Daoy (cell line): Measurements from ENCODE around the gene AP3B1. TPM values are rescaled to one million over a fixed set of nuclear protein-coding genes. Genes with fewer than 3 reads are reported as not detected.
"Not testable (repeated sequence)": the region's sequence is repeated elsewhere in the genome, so short reads cannot be mapped to it uniquely, and the experiment has no call there.

Experiments
- DNase-seq: peaks from one replicate; pipeline ENCODE4 v3.0.0-alpha.2; 2015; ENCODE audit warnings: low read depth
- total RNA-seq: library from RNA; depleted of rRNA; stranded (reverse); fragments of >200 nt; shearing (Covaris generic); gene quantifications from 2 replicates; pipeline ENCODE4 v1.2.3, GENCODE V29; 2014

Gene AP3B1
- total RNA-seq, 1 experiment from 2014 or later = 39.0 TPM

DNA sequence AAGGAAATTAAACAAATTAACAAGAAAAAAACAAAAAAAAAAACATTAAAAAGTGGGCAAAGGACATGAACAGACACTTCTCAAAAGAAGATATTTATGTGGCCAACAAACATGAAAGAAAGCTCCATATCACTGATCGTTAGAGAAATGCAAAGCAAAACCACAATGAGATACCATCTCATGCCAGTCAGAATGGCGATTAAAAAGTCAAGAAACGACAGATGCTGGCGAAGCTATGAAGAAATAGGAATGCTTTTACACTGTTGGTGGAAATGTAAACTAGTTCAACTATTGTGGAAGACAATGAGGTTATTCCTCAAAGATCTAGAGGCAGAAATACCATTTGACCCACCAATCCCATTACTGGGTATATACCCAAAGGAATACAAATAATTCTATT is 223.8 kb downstream of the AP3B1 start:
- DNase-seq = not testable (repeated sequence)

DNA sequence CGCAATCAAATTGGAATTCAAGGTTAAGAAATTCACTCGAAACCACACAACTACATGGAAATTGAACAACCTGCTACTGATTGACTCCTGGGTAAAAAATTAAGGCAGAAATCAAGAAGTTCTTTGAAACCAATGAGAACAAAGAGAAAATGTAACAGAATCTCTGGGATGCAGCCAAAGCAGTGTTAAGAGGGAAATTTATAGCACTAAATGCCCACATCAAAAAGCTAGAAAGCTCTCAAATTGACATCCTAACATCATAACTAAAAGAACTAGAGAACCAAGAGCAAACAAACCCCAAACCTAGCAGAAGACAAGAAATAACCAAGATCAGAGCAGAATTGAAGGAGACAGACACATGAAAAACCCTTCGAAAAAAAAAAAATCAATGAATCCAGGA is 226.9 kb downstream of the AP3B1 start:
- not testable (repeated sequence) for DNase-seq

- not testable (repeated sequence) for DNase-seq
These were observed 227.8 kb downstream of the AP3B1 start for GRCh38 chr5:78066722-78067121.

DNA sequence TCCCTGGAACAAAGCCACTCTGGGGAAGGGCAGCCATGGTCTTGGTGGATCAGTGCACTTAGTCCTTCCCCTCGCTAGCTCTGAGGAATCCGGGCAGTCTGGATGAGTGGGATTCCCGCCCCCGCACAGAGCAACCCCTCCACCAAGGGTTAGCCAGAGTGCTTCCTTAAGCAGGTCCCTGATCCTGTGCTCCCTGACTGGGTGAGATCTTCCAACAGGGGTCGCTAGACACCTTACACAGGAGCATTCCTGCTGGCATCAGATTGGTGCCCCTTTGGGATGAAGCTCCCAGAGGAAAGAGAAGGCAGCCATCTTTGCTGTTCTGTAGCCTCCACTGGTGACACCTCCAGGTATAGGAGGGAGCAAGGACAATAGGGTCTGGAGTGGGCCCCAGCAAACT is 228.8 kb downstream of the AP3B1 start:
- DNase-seq = peak; percentile 33

- no peak for DNase-seq
These were observed 229.5 kb downstream of the AP3B1 start for GRCh38 chr5:78064941-78065472.

DNA sequence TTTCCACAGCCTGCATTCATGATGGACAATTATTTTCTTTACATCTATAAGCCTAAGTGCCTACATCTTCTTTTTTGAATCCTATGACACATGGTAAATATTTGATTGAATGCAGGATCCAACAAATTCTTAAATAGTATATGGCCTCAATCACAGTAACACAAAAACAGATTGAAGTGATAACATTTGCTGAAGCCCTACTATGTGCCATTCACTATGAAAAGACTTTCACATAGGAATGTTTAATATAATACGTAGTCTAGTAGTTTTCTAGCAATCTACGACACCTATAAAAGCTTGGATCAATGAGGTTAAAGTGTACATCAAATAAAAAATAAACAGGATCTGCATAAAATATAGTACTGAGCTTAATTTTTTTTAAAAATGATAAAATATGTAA is 231.0 kb downstream of the AP3B1 start:
- no peak for DNase-seq

- no peak for DNase-seq
These were observed 231.9 kb downstream of the AP3B1 start for GRCh38 chr5:78062645-78063044.

DNA sequence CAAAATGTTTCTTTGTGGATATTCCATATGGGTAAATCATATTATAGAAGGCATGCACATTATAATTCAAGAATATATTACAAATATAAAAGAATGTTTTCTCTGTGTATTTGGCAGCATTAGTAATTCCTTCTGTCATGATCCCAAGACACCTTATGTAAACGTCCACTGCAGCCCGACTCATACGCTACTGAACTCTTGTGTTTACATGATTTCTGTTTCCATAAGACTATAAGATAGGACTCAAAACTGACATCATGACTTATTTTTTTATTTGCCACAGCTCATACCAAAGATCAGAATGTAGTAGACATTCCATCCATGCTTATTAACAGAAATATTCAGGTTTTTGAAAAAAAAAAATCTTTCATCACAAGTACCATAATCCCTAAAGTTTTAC is 234.1 kb downstream of the AP3B1 start:
- no peak for DNase-seq

DNA sequence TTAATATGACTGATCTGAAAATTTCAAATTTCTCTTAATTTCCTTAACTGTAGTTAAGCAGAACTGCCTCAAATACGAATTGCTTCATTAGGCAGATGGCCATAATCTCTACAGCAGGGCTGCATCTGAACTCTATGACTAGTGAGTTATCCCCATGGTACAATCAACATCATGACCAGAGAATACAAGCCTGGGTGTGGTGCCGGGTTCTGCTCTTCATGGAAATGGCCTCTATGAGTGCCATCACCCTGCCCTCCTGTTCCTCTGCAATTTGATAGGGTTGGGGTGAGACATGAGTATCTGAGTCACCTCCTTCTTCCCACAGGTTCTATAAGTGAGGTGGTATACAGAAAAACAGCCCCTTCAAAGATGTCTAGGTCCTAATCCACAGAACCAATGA is 235.9 kb downstream of the AP3B1 start:
- DNase-seq = no peak

- DNase-seq = no peak
These were observed 237.5 kb downstream of the AP3B1 start for GRCh38 chr5:78056901-78057514.

DNA sequence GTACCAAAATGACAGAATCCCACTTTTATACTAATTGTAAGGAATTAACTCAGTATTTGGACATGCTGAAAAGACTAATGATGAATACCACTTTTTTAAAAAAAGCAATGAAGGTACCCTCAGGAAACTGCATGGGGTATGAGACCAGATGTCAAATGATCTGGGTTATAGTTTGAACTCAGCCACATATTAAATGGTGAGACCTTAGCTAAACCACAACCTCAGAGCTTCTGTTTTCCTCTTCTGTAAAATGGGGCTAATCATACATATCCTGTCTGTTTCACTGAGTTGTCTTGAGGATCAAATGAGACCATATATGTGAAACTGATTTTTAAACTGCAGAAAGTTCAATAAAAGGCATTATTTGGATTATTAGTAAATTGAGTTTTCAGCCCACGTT is 238.4 kb downstream of the AP3B1 start:
- no peak for DNase-seq

- no peak for DNase-seq
These were observed 243.6 kb downstream of the AP3B1 start for GRCh38 chr5:78050888-78051287.

DNA sequence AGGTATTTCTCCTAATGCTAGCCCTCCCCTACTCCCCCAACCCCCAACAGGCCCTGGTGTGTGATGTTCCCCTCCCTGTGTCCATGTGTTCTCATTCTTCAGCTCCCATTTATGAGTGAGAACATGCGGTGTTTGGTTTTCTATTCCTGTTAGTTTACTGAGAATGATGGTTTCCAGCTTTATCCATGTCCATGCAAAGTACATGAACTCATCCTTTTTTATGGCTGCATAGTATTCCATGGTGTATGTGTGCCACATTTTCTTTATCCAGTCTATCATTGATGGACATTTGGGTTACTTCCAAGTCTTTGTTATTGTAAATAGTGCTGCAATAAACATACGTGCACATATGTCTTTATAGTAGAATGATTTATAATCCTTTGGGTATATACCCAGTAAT is 247.7 kb downstream of the AP3B1 start:
- DNase-seq = not testable (repeated sequence)

GRCh38 chr5:78046006-78046405 is 248.5 kb downstream of the AP3B1 start:
- no peak for DNase-seq

GRCh38 chr5:78041805-78042204 is 252.7 kb downstream of the AP3B1 start:
- DNase-seq = no peak

GRCh38 chr5:78025540-78025939 is 269.0 kb downstream of the AP3B1 start:
- DNase-seq = no peak

DNA sequence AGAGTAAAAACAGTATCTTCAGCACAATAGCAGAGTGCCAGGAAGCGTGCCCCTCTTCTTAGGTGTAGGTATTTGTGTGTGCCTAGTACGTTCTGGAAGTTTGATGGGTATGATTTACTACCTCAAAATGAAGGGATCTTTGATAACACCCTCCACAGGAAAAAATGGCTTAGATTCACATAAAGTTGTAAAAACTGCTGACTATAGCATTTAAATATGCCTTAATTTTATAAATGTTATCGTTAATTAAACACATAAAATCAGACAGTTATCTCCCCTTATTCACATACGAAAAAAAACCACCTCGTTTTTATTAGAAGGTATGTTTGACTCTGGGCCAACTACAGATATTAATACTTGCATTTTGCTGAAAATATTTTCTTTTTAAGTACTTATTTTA is 274.8 kb downstream of the AP3B1 start:
- no peak for DNase-seq

GRCh38 chr5:78016863-78017529 is 277.5 kb downstream of the AP3B1 start:
- no peak for DNase-seq

DNA sequence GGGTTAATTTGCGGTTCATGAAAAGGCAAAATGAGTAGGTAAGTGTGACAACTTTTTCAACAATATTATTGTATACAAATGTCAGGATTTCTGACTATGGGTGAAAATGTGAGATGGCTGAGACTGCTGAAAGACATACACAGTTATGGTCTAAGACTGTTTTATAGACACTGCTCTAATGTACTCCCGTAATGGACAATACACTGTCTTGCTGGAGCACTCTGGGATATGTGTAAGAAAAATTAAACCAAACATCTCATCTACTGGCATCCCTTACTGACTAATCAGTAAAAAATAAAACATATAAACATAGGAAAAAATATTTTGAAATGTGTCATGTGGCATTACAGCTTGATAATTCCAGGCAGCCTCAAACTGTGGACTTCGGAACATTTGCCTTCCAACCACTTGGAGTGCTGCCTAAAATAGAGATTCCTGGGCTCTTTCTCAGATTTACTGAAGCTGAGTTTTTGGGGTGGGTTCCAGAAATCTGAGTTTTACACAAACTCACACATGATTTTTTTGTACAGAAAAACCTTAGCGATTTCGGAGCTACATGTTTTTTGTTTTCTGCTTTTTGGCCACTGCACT is 284.5 kb downstream of the AP3B1 start:
- DNase-seq = no peak

DNA sequence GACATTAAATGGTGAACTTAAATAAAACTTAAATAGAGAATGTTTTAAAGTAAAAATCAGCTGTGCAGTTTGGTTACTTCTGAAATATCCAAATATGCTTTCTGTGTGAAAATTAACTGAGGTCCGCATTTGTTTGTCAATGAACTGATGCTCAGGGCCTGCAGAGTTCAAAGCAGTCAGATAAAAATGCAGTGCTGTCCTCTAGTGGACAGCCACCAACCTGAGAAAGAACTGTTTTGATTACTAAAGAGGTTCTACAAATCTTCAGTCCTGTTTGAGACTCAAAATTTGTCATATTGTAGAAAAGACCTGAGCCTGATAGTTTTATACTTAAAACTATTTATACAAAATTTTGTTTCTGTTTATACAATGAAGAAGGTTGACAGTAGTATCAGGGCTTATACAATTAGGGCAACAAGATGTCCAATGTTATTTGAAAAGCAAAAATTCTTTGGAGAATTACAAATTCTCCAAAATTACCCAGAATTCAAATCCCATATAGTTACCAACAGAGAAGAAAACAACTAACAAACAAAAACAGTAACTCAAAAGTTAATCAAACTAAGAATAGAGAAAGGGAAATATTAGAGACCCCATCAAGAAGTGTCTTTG is 286.0 kb downstream of the AP3B1 start:
- peak; percentile 29 for DNase-seq

GRCh38 chr5:78007233-78007632 is 287.3 kb downstream of the AP3B1 start:
- no peak for DNase-seq

GRCh38 chr5:78006449-78006848 is 288.0 kb downstream of the AP3B1 start:
- DNase-seq = no peak
